Measurements from ENCODE around the gene TNFRSF19. TPM values are rescaled to one million over a fixed set of nuclear protein-coding genes. Genes with fewer than 3 reads are reported as not detected.

Gene TNFRSF19
- total and polyA plus RNA-seq, 2 of the 4 experiments (the other 2 are of a cell fraction) = 18.6 to 26.3 TPM

DNA sequence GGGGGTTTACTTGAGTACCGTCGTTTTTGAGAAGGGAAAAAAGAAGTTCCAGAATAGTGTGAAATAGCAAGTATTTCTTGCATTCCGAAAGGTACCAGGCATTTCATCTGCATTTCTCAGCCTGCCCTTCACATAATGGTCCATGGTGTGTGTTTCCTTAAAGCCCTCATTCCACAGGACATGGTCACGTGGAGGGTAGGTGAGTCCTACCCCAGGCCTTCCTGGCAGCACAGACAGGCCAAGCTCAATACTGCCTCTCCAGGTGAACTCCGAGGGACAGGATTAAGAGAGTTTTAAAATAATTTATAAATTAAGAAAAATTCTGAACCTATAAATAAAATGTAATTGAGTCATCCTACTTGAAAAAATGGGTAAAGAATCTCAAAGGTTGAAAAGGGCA is 64.7 kb downstream of the TNFRSF19 start:
- ChIA-PET POLR2A (ENCODE audit: unreplicated experiment) (no interaction called here), CTCF (interaction anchor here (0.7 kb wide), 1 partner anchor 13 kb away, joined by 3 read pairs; no protein-coding TSS in a partner anchor)
- Histone ChIP-seq H3K27ac (ENCODE audit: insufficient read depth, low read length) (no peak overlapping the region), H3K56ac (ENCODE audit: extremely low read depth, insufficient read depth, low read length) (no peak overlapping the region), H3K18ac (ENCODE audit: low read depth, low read length) (no peak overlapping the region), H3K4me3 (ENCODE audit: insufficient read depth, low read depth, low read length) (no peak overlapping the region), H3K9me3 (ENCODE audit: control insufficient read depth, insufficient read depth, low read length) (no peaks in the 10 kb centered on the region), H3K9me1 (ENCODE audit: insufficient read depth, low read length) (peaks cover 14% of the 10 kb centered on the region), H3K4me2 (ENCODE audit: low read depth, low read length) (no peak overlapping the region), H4K91ac (ENCODE audit: insufficient read depth, low read depth, low read length) (no peak overlapping the region), H2AFZ (replicated peaks; ENCODE audit: low read length, poor library complexity) (peak overlapping the region; percentile 57), H2AK9ac (replicated peaks; ENCODE audit: low read depth, low read length, poor library complexity) (no peak overlapping the region), H2BK15ac (ENCODE audit: low read depth, low read length) (no peak overlapping the region), H4K8ac (ENCODE audit: low read depth in 2 of 2, low read length in 2 of 2) (no peak overlapping the region), H3K14ac (replicated peaks; ENCODE audit: low read depth, low read length) (no peak overlapping the region), H2BK20ac (ENCODE audit: low read depth, low read length) (no peak overlapping the region), H3K79me1 (ENCODE audit: low read depth in 1 of 2, low read length in 2 of 2) (peaks cover 4 to 14% of the 10 kb centered on the region in 2 experiments), H3K9ac (ENCODE audit: low read depth, low read length) (no peak overlapping the region), H3K4ac (ENCODE audit: low read depth, low read length) (peak overlapping the region; percentile 54), H2BK5ac (ENCODE audit: low read depth, low read length, poor library complexity, severe bottlenecking) (no peak overlapping the region), H4K5ac (ENCODE audit: low read depth, low read length) (0 out of 2 replicates have a peak overlapping the region, but pooled peaks have one; percentile 49), H3K23ac (ENCODE audit: low read depth, low read length) (no peak overlapping the region), H3K27me3 (ENCODE audit: control insufficient read depth, insufficient read depth, low read length) (no peaks in the 10 kb centered on the region), H3K4me1 (ENCODE audit: control insufficient read depth, insufficient read depth, low read length) (peaks cover 9% of the 10 kb centered on the region), H4K20me1 (ENCODE audit: insufficient read depth, low read length) (no peaks in the 10 kb centered on the region), H2BK120ac (ENCODE audit: low read depth, low read length) (no peak overlapping the region), H2AK5ac (ENCODE audit: low read depth, low read length) (peak overlapping the region; percentile 50; the same call in 1 of the 2 replicates), H3K36me3 (ENCODE audit: control insufficient read depth, insufficient read depth, low read length) (peaks cover 39% of the 10 kb centered on the region)
- dilution Hi-C loops (cut with HindIII; ENCODE audit: low sequenced_read_pairs, unreplicated experiment) (no loop called here), in situ Hi-C loops (cut with MboI; ENCODE audit: low sequenced_read_pairs) (no loop called here), intact Hi-C loops (cut with micrococcal nuclease) (no loop called here)
- no CpG with 5 or more reads among the region's 5 CpGs for WGBS, 2 experiments (ENCODE audit: extremely low coverage in 2 of 2, insufficient read length in 1 of 2)
- TF ChIP-seq RAD21 (IDR thresholded peaks at IDR 0.05; ENCODE audit: low read length) (no peak), CHD1 (IDR thresholded peaks at IDR 0.05; ENCODE audit: low read depth, low read length) (no peak), BHLHE40 (IDR thresholded peaks at IDR 0.05; ENCODE audit: low read depth, low read length) (no peak), NFE2L2 (IDR thresholded peaks at IDR 0.05; ENCODE audit: low read depth, low read length) (no peak), CEBPB (IDR thresholded peaks at IDR 0.05; ENCODE audit: low read depth, low read length) (no peak), FOS (IDR thresholded peaks at IDR 0.05; ENCODE audit: low read depth, low read length) (no peak), MAFK (IDR thresholded peaks at IDR 0.05; ENCODE audit: low read depth, low read length) (no peak), MAZ (IDR thresholded peaks at IDR 0.05; ENCODE audit: borderline replicate concordance, low read depth, low read length) (no peak), RCOR1 (IDR thresholded peaks at IDR 0.05; ENCODE audit: insufficient replicate concordance, low read length) (no peak), MXI1 (IDR thresholded peaks at IDR 0.05; ENCODE audit: borderline replicate concordance, low read depth, low read length) (no peak), SMC3 (IDR thresholded peaks at IDR 0.05; ENCODE audit: low read depth, low read length) (no peak), POLR2A (IDR thresholded peaks at IDR 0.05; ENCODE audit: low read depth, low read length) (no peak), RFX5 (IDR thresholded peaks at IDR 0.05; ENCODE audit: low read depth, low read length) (no peak)
- TF ChIP-seq, protein P1, sequence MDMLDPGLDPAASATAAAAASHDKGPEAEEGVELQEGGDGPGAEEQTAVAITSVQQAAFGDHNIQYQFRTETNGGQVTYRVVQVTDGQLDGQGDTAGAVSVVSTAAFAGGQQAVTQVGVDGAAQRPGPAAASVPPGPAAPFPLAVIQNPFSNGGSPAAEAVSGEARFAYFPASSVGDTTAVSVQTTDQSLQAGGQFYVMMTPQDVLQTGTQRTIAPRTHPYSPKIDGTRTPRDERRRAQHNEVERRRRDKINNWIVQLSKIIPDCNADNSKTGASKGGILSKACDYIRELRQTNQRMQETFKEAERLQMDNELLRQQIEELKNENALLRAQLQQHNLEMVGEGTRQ (IDR thresholded peaks at IDR 0.05; ENCODE audit: low read depth, low read length) = no peak
- TF ChIP-seq, protein P2, sequence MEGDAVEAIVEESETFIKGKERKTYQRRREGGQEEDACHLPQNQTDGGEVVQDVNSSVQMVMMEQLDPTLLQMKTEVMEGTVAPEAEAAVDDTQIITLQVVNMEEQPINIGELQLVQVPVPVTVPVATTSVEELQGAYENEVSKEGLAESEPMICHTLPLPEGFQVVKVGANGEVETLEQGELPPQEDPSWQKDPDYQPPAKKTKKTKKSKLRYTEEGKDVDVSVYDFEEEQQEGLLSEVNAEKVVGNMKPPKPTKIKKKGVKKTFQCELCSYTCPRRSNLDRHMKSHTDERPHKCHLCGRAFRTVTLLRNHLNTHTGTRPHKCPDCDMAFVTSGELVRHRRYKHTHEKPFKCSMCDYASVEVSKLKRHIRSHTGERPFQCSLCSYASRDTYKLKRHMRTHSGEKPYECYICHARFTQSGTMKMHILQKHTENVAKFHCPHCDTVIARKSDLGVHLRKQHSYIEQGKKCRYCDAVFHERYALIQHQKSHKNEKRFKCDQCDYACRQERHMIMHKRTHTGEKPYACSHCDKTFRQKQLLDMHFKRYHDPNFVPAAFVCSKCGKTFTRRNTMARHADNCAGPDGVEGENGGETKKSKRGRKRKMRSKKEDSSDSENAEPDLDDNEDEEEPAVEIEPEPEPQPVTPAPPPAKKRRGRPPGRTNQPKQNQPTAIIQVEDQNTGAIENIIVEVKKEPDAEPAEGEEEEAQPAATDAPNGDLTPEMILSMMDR (conservative IDR thresholded peaks at IDR 0.05; ENCODE audit: low read depth, low read length) = no peak
- TF ChIP-seq, protein P3, sequence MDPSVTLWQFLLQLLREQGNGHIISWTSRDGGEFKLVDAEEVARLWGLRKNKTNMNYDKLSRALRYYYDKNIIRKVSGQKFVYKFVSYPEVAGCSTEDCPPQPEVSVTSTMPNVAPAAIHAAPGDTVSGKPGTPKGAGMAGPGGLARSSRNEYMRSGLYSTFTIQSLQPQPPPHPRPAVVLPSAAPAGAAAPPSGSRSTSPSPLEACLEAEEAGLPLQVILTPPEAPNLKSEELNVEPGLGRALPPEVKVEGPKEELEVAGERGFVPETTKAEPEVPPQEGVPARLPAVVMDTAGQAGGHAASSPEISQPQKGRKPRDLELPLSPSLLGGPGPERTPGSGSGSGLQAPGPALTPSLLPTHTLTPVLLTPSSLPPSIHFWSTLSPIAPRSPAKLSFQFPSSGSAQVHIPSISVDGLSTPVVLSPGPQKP (IDR thresholded peaks at IDR 0.05; ENCODE audit: borderline replicate concordance, low read depth, low read length) = no peak
- no peak for DNase-seq
- no TSS peak for BruUV-seq (replicated peaks)
- no peak for ATAC-seq (ENCODE audit: low read depth)

All from IMR-90 (cell line).